ENCODE results near the gene AQP12A.
"Not testable (repeated sequence)": the region's sequence is repeated elsewhere in the genome, so short reads cannot be mapped to it uniquely, and the experiment has no call there.

DNA sequence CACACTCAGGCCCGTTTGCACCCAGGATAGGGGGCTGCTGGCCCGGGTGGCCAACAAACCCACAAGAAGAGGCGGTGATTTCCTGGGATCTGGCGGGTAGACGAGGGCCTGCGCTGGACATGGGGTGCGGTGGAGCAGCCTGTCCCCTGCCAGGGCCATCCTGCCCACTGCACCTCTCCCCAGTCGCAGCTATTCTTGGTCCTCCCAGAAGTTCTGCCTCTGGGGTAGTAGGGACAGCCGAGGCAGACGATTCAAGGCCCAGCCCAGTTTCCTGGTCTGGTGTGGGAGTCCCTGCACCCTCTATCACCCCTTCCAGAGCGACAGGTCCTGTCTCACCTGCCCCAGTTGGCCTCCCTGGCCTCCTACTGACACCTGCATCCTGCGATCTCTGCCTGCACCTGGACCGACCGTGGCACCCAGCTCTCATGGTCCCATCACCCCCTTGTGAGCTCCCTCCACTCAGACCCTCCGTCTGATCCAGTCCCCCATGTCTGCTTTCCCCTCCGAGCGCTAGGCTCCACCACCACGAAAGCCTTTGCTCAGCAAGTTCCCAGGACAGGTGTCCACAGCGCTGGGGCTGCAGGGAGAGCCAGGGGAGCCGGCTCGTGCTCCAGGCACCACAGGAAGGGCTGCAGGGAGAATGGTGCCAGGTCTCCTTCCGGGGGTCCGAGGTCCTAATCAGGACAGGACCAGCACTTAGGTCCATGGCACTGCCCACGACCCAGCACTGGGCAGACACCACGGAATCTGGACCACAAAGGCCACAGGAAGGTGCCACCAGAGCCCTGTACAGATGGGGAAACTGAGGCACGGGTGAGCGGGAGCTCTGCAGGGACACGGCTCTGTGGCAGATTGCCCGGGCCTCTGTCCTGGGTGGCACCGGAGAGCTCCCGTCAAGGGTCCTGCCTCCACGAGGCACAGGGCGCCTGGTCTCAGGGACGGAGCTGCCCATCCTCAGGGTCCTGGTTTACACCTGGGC is 1.2 kb downstream of the AQP12A start:
- not testable (repeated sequence) for TF ChIP-seq POLR2A (IDR thresholded peaks at IDR 0.05; ENCODE audit: low read depth)
- TF ChIP-seq, protein P1, sequence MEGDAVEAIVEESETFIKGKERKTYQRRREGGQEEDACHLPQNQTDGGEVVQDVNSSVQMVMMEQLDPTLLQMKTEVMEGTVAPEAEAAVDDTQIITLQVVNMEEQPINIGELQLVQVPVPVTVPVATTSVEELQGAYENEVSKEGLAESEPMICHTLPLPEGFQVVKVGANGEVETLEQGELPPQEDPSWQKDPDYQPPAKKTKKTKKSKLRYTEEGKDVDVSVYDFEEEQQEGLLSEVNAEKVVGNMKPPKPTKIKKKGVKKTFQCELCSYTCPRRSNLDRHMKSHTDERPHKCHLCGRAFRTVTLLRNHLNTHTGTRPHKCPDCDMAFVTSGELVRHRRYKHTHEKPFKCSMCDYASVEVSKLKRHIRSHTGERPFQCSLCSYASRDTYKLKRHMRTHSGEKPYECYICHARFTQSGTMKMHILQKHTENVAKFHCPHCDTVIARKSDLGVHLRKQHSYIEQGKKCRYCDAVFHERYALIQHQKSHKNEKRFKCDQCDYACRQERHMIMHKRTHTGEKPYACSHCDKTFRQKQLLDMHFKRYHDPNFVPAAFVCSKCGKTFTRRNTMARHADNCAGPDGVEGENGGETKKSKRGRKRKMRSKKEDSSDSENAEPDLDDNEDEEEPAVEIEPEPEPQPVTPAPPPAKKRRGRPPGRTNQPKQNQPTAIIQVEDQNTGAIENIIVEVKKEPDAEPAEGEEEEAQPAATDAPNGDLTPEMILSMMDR (IDR thresholded peaks at IDR 0.05), result not testable (repeated sequence)

All from esophagus muscularis mucosa (tissue), 3 donors.